ENCODE data around the gene RPTOR. TPM values are rescaled to one million over a fixed set of nuclear protein-coding genes. Genes with fewer than 3 reads are reported as not detected.

RPTOR gene
- total and polyA plus RNA-seq, 3 experiments from 2014 or later: 7.9 to 69.4 (median 63.9) TPM

DNA sequence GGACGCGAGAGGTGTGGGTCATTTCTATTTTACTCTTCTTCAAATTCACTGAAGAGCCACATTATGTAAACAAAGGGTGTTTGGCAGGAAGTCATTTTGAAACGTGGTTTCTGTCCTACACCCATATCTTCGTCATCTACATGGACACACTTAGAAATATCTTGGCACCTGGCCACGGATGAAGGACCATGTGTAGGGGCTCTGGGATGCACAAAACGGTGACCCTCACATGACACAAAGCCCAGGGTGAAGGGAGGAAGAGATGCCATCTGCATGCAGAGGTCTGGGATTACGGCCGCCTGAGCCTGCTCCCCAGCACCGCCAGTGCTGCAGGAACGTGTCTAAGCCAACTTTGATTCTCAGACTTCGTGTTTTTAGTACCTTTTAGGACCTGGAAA is 316.8 kb downstream of the RPTOR start:
- Histone ChIP-seq H3K27ac (ENCODE audit: low read depth, low read length) (no peak overlapping the region), H3K4me3 (ENCODE audit: low read length) (no peak overlapping the region), H3K27me3 (ENCODE audit: insufficient read depth, low read length, poor library complexity, severe bottlenecking) (no peaks in the 10 kb centered on the region), H3K4me1 (ENCODE audit: insufficient read depth, low read length) (peaks cover 33% of the 10 kb centered on the region), H3K36me3 (ENCODE audit: insufficient read depth, low read length) (peaks cover 12% of the 10 kb centered on the region), H3K9me3 (ENCODE audit: low read length) (no peaks in the 10 kb centered on the region)
- Mint-ChIP-seq H3K4me1 (peaks cover 20 to 42% (median 38%) of the 10 kb centered on the region in 3 donors), H3K27ac (peak overlapping the region in 5 of 8 donors; percentile 50 to 78 (median 63)), H3K27me3 (no peaks in the 10 kb centered on the region), H3K9me3 (no peaks in the 10 kb centered on the region), H3K4me3 (peak overlapping the region in 1 of 7 donors; percentile 39), H3K36me3 (peaks cover 14 to 43% (median 19%) of the 10 kb centered on the region in 3 donors)
- ChIA-PET CTCF (no interaction called here), POLR2A (no interaction called here)
- DNase-seq: peak in 1 of 5 donors; percentile 35

DNA sequence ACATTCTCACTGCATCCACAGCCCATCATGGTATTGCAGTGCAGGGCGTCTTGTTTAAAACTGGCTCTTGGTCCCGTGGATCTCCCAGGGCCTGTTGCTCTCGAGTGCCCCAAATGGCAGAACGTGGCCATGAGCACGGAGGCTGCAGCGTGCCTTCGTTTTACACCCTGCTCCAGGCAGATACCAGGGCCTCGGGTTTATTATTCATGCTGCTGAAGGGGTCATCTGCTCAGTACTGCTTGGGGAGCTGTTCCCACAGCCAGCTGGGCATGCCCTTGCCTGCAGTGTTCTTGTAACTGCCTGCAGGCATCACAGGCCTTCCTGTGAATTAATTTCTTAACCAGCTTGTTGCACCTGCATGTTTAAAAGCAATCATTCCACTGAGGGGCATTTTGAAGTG is 317.3 kb downstream of the RPTOR start:
- POLR2A ChIA-PET: no interaction called here

DNA sequence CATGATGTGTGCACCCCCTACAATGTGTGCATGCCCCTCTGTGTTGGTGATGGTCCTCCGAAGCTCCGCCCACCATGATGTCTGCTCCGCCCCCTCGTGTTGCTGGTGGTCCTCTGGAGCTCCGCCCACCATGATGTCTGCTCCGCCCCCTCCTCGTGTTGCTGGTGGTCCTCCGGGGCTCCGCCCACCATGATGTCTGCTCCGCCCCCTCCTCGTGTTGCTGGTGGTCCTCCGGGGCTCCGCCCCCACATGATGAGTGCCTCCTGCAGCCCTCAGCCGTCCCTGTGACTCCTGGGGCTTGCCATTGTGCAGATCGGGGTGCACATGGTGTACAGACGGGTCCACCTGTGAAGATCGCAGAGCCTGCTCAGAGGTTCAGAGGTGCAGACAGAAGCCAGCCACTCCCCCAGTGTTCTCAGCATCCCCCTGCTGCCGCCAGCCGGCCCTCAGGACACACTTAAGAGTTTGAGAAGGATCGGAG is 317.9 kb downstream of the RPTOR start:
- no peak overlapping the region for H3K27ac Mint-ChIP-seq
- peak in 1 of 5 donors; percentile 40 for DNase-seq
- peaks cover 14 to 36% (median 32%) of the 10 kb centered on the region in 3 donors for H3K4me1 Mint-ChIP-seq
- Histone ChIP-seq H3K4me1 (ENCODE audit: insufficient read depth, low read length) (peaks cover 28% of the 10 kb centered on the region), H3K27ac (ENCODE audit: low read depth, low read length) (no peak overlapping the region), H3K36me3 (ENCODE audit: insufficient read depth, low read length) (peaks cover 5% of the 10 kb centered on the region), H3K27me3 (ENCODE audit: insufficient read depth, low read length, poor library complexity, severe bottlenecking) (no peaks in the 10 kb centered on the region), H3K4me3 (ENCODE audit: low read length) (no peak overlapping the region), H3K9me3 (ENCODE audit: low read length) (no peaks in the 10 kb centered on the region)
- POLR2A ChIA-PET: no interaction called here
- H3K27me3 Mint-ChIP-seq: no peaks in the 10 kb centered on the region
- CTCF ChIA-PET: no interaction called here
- no peaks in the 10 kb centered on the region for H3K9me3 Mint-ChIP-seq
- peaks cover 11 to 38% (median 17%) of the 10 kb centered on the region in 3 donors for H3K36me3 Mint-ChIP-seq
- H3K4me3 Mint-ChIP-seq: no peak overlapping the region

More for the DNA sequence above, 317.3 kb downstream of the RPTOR start:
- no peaks in the 10 kb centered on the region for H3K9me3 Mint-ChIP-seq
- H3K27ac Mint-ChIP-seq: peak overlapping the region in 4 of 8 donors; percentile 43 to 78 (median 65)
- no peak overlapping the region for H3K27ac ChIP-seq (ENCODE audit: low read depth, low read length)
- peak in 2 of 5 donors; percentile 40 to 62 for DNase-seq
- H3K9me3 ChIP-seq (ENCODE audit: low read length): no peaks in the 10 kb centered on the region
- H3K36me3 Mint-ChIP-seq: peaks cover 11 to 39% (median 17%) of the 10 kb centered on the region in 3 donors
- H3K4me3 Mint-ChIP-seq: peak overlapping the region in 2 of 7 donors; percentile 25 to 39
- no peaks in the 10 kb centered on the region for H3K27me3 ChIP-seq (ENCODE audit: insufficient read depth, low read length, poor library complexity, severe bottlenecking)
- H3K36me3 ChIP-seq (ENCODE audit: insufficient read depth, low read length): peaks cover 10% of the 10 kb centered on the region
- H3K4me1 ChIP-seq (ENCODE audit: insufficient read depth, low read length): peaks cover 31% of the 10 kb centered on the region
- H3K4me3 ChIP-seq (ENCODE audit: low read length): no peak overlapping the region
- CTCF ChIA-PET: no interaction called here
- H3K27me3 Mint-ChIP-seq: no peaks in the 10 kb centered on the region
- peaks cover 15 to 40% (median 34%) of the 10 kb centered on the region in 3 donors for H3K4me1 Mint-ChIP-seq

DNA sequence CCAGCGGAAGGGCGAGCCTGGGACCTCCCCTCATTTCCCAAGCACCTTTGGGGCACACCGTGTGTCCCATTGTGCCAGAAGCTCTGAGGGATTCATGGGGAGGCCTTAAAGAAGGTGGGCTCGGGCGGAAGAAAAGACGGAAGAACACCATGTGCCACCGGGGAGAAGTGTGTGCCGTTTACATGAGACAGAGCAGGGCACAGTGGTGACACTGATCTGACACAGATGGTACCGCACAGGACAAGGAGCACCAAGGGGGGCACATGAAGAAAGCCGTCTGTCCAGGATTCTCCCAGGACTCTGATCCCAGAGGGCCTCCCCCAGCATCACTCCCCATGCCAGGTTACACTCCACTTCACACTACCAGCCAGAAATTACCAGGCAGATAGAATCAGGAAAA is 318.3 kb downstream of the RPTOR start:
- no peak overlapping the region for H3K4me3 ChIP-seq (ENCODE audit: low read length)
- no peaks in the 10 kb centered on the region for H3K9me3 Mint-ChIP-seq
- peak overlapping the region in 1 of 7 donors; percentile 29 for H3K4me3 Mint-ChIP-seq
- H3K27me3 Mint-ChIP-seq: no peaks in the 10 kb centered on the region
- no peaks in the 10 kb centered on the region for H3K27me3 ChIP-seq (ENCODE audit: insufficient read depth, low read length, poor library complexity, severe bottlenecking)
- peaks cover 11 to 36% (median 19%) of the 10 kb centered on the region in 3 donors for H3K36me3 Mint-ChIP-seq
- peaks cover 5% of the 10 kb centered on the region for H3K36me3 ChIP-seq (ENCODE audit: insufficient read depth, low read length)
- ChIA-PET CTCF (no interaction called here), POLR2A (no interaction called here)
- H3K27ac Mint-ChIP-seq: peak overlapping the region in 1 of 8 donors; percentile 47
- H3K27ac ChIP-seq (ENCODE audit: low read depth, low read length): no peak overlapping the region
- peaks cover 14 to 36% (median 32%) of the 10 kb centered on the region in 3 donors for H3K4me1 Mint-ChIP-seq
- peak in 1 of 5 donors; percentile 3 for DNase-seq
- H3K4me1 ChIP-seq (ENCODE audit: insufficient read depth, low read length): peaks cover 28% of the 10 kb centered on the region
- no peaks in the 10 kb centered on the region for H3K9me3 ChIP-seq (ENCODE audit: low read length)

DNA sequence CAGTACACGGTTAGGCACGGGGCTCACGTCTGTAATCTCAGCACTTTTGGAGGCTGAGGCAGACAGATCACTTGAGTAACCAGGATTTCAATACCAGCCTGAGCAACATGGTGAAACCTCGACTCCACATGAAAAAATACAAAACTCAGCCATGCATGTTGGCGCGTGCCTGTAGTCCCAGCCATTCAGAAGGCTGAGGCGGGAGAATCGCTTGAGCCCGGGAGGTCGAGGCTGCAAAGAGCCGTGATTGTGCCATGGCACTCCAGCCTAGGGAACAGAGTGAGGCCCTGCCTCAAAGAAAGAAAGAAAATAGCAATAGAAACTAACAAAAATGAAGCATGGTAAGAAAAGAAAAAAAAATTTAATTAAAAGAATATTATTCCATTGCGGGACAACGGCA is 319.0 kb downstream of the RPTOR start:
- Mint-ChIP-seq H3K4me1 (peaks cover 13 to 32% (median 30%) of the 10 kb centered on the region in 3 donors), H3K27me3 (no peaks in the 10 kb centered on the region), H3K27ac (peak overlapping the region in 1 of 8 donors; percentile 74), H3K4me3 (peak overlapping the region in 2 of 7 donors; percentile 23 to 29), H3K9me3 (no peaks in the 10 kb centered on the region), H3K36me3 (peaks cover 5 to 34% (median 18%) of the 10 kb centered on the region in 3 donors)
- Histone ChIP-seq H3K36me3 (ENCODE audit: insufficient read depth, low read length) (peaks cover 5% of the 10 kb centered on the region), H3K4me3 (ENCODE audit: low read length) (no peak overlapping the region), H3K27ac (ENCODE audit: low read depth, low read length) (no peak overlapping the region), H3K4me1 (ENCODE audit: insufficient read depth, low read length) (peaks cover 28% of the 10 kb centered on the region), H3K27me3 (ENCODE audit: insufficient read depth, low read length, poor library complexity, severe bottlenecking) (no peaks in the 10 kb centered on the region), H3K9me3 (ENCODE audit: low read length) (no peaks in the 10 kb centered on the region)
- POLR2A ChIA-PET: no interaction called here
- CTCF ChIA-PET: no interaction called here
- DNase-seq: peak in 1 of 5 donors; percentile 27

DNA sequence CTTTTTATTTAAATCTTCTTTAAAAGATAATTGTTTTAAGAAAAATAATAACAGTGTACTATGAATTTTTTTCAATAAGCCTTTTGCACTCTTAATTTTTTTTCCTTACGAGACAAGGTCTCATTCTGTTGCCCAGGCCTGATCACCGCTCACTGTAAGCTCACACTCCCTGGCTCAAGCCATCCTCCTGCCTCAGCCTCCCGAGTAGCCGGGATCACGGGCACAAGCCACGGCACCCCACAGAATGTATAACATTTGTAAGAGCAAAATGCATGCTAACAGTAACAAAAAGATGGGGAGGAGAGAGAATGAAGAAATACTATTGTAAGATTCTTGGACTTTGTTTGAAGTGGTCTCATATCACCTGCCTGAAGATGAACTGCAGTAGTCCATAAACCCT is 320.1 kb downstream of the RPTOR start:
- no peaks in the 10 kb centered on the region for H3K9me3 Mint-ChIP-seq
- ChIA-PET POLR2A (no interaction called here), CTCF (interaction anchor here (1.0 to 1.1 kb wide), 2 partner anchors 35 to 105 kb away, joined by 3 to 4 read pairs; no protein-coding TSS in a partner anchor)
- no peak overlapping the region for H3K4me3 ChIP-seq (ENCODE audit: low read length)
- peaks cover 28% of the 10 kb centered on the region for H3K4me1 ChIP-seq (ENCODE audit: insufficient read depth, low read length)
- H3K27me3 Mint-ChIP-seq: no peaks in the 10 kb centered on the region
- H3K9me3 ChIP-seq (ENCODE audit: low read length): no peaks in the 10 kb centered on the region
- peaks cover 5 to 28% (median 18%) of the 10 kb centered on the region in 3 donors for H3K36me3 Mint-ChIP-seq
- H3K27ac ChIP-seq (ENCODE audit: low read depth, low read length): no peak overlapping the region
- no peak for DNase-seq
- H3K27me3 ChIP-seq (ENCODE audit: insufficient read depth, low read length, poor library complexity, severe bottlenecking): no peaks in the 10 kb centered on the region
- peaks cover 5% of the 10 kb centered on the region for H3K36me3 ChIP-seq (ENCODE audit: insufficient read depth, low read length)
- peaks cover 10 to 33% (median 32%) of the 10 kb centered on the region in 3 donors for H3K4me1 Mint-ChIP-seq
- H3K4me3 Mint-ChIP-seq: no peak overlapping the region
- H3K27ac Mint-ChIP-seq: peak overlapping the region in 1 of 8 donors; percentile 56

DNA sequence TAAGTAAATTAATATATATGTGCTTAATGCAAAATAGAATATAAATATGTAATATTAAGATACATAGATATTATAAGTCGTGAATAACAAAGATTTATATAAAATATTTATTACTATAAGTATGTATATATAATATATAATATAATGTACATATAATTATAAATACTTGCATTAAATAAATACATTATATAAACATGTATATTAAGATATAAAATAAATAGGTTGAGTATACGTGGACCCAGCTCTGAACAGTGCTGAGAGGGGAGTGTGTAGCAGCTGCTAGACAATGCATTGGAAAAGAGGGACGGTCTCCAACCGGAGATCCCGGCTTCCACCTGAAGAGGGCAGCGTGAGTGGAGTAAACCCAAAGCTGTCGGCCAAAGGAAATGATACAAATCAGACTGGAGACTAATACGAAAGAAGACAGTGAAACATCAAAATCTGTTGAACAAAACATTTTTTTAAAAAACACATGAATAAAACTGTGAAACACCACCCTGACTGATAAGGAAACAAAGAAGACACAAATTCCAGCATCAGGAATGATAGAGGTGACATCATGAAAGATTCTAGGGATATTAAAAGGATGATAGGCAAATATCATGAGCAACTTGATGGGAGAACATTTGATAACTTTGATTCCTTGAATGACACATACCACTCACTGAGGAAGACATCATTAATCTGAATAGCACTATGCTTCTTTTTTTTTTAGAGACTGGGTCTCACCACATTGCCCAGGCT is 321.6 kb downstream of the RPTOR start:
- no peaks in the 10 kb centered on the region for H3K9me3 ChIP-seq (ENCODE audit: low read length)
- H3K4me3 Mint-ChIP-seq: no peak overlapping the region
- no peaks in the 10 kb centered on the region for H3K9me3 Mint-ChIP-seq
- ChIA-PET CTCF (interaction anchor here (0.7 to 1.6 kb wide), 8 partner anchors 9 to 115 kb away, joined by 3 to 5 read pairs (median 3); no protein-coding TSS in a partner anchor), POLR2A (interaction anchor here (1.1 kb wide), 1 partner anchor 18 kb away, joined by 3 read pairs; no protein-coding TSS in a partner anchor)
- no peak overlapping the region for H3K4me3 ChIP-seq (ENCODE audit: low read length)
- H3K4me1 Mint-ChIP-seq: peaks cover 21 to 41% (median 39%) of the 10 kb centered on the region in 3 donors
- H3K27me3 ChIP-seq (ENCODE audit: insufficient read depth, low read length, poor library complexity, severe bottlenecking): no peaks in the 10 kb centered on the region
- H3K36me3 Mint-ChIP-seq: peaks cover 5 to 22% (median 14%) of the 10 kb centered on the region in 3 donors
- H3K27me3 Mint-ChIP-seq: no peaks in the 10 kb centered on the region
- H3K4me1 ChIP-seq (ENCODE audit: insufficient read depth, low read length): peaks cover 26% of the 10 kb centered on the region
- H3K36me3 ChIP-seq (ENCODE audit: insufficient read depth, low read length): peaks cover 5% of the 10 kb centered on the region
- no peak overlapping the region for H3K27ac ChIP-seq (ENCODE audit: low read depth, low read length)
- H3K27ac Mint-ChIP-seq: peak overlapping the region in 4 of 8 donors; percentile 7 to 65 (median 50)
- peak; percentile 27 to 80 (median 40) for DNase-seq

DNA sequence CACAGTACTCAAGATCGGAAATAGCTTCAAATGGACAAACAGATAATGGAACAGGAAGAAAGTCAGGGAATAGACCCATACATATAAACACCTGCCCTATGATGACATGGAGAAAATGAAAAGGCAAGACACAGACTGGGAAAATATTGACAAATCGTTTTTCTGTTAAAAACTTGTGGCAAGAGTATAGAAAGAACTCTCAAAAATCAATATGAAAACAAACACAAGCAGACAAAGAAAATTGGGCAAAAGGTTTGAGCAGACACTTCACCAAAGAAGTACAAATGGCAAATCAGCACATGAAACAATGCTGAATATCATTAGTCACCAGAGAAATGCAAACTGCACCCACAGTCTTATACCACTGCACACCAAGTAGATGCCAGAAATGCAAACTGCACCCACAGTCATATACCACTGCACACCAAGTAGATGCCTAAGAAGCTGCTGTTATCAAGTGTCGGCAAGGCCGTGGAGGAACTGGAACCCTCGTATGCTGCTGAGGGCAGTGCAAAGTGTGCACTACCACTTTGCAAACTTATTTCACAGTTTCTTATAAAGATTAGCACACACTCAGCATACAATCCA is 323.5 kb downstream of the RPTOR start:
- POLR2A ChIA-PET: no interaction called here
- H3K27me3 Mint-ChIP-seq: no peaks in the 10 kb centered on the region
- Histone ChIP-seq H3K4me1 (ENCODE audit: insufficient read depth, low read length) (peaks cover 34% of the 10 kb centered on the region), H3K27me3 (ENCODE audit: insufficient read depth, low read length, poor library complexity, severe bottlenecking) (no peaks in the 10 kb centered on the region), H3K4me3 (ENCODE audit: low read length) (no peak overlapping the region), H3K9me3 (ENCODE audit: low read length) (no peaks in the 10 kb centered on the region), H3K36me3 (ENCODE audit: insufficient read depth, low read length) (peaks cover 5% of the 10 kb centered on the region), H3K27ac (ENCODE audit: low read depth, low read length) (no peak overlapping the region)
- H3K9me3 Mint-ChIP-seq: no peaks in the 10 kb centered on the region
- peaks cover 28 to 48% (median 38%) of the 10 kb centered on the region in 3 donors for H3K4me1 Mint-ChIP-seq
- CTCF ChIA-PET: interaction anchor here (1.5 kb wide), 1 partner anchor 23 kb away, joined by 5 read pairs; no protein-coding TSS in a partner anchor
- H3K27ac Mint-ChIP-seq: peak overlapping the region in 1 of 8 donors; percentile 1
- peaks cover 3 to 15% (median 7%) of the 10 kb centered on the region in 3 donors for H3K36me3 Mint-ChIP-seq
- DNase-seq: peak in 1 of 5 donors; percentile 12
- no peak overlapping the region for H3K4me3 Mint-ChIP-seq

Data from CD8-positive, alpha-beta memory T cell (primary cell).